HepG2 (cell line): ENCODE results near the gene BTAF1. TPM values are rescaled to one million over a fixed set of nuclear protein-coding genes. Genes with fewer than 3 reads are reported as not detected.

Experiments used
- ATAC-seq: fragments of 200-7000 bp; cut with Tn5 transposase; 3 replicates; pipeline ENCODE4 v1.9.1; 2020; ENCODE audit warnings: mild to moderate bottlenecking, moderate library complexity
- BruUV-seq: library from RNA; stranded (reverse); fragments of 400-500 nt; replicated peaks from 2 replicates; lab custom pipeline; 2021; lab: Mats Ljungman, UMichigan
- CTCF ChIA-PET: fragments of 300-600 bp; formaldehyde crosslinking; extraction: SDS; loops from one replicate; lab custom pipeline; 2021; ENCODE audit warnings: low total read pairs, inconsistent platforms, low intra/inter-chr PET ratio; lab: Yijun Ruan, JAX
- POLR2A ChIA-PET: fragments of 350-600 bp; sonication (Branson Sonifier 250); formaldehyde crosslinking; loops from one replicate; lab custom pipeline; 2020; ENCODE audit warnings: antibody characterized with exemption, inconsistent platforms; lab: Yijun Ruan, JAX
- DNase-seq: peaks from one replicate; pipeline ENCODE4 v3.0.0-alpha.2; 2015; ENCODE audit warnings: low spot score
- FAIRE-seq: peaks from 3 replicates; lab custom pipeline; 2011; peaks lifted over from hg19 to GRCh38; lab: Jason Lieb, UNC
- H2AFZ ChIP-seq: one replicate; pipeline ENCODE4 v1.6.1; 2011; ENCODE audit warnings: low read length, inconsistent platforms
- H3K27ac ChIP-seq: fragments of 300-600 bp; 3 replicates; pipeline ENCODE4 v1.8.0; 2011; ENCODE audit warnings: mixed run types, mild to moderate bottlenecking, mixed read lengths, low read length, inconsistent platforms; ENCODE audit not compliant: insufficient read depth; ENCODE audit errors: extremely low read length
- H3K27me3 ChIP-seq, 2 experiments: fragments of 200-600 bp in 1 of 2; 2 replicates in 1 of 2; 3 replicates in 1 of 2; pipeline versions ENCODE4 v1.6.0 to v1.8.0; 2011; ENCODE audit warnings: low read length in 2 of 2, mild to moderate bottlenecking in 2 of 2, moderate library complexity in 2 of 2, inconsistent platforms in 1 of 2; ENCODE audit not compliant: insufficient read depth in 2 of 2, control insufficient read depth in 1 of 2
- H3K36me3 ChIP-seq, 2 experiments: fragments of 200-600 bp in 1 of 2; replicated peaks in 1 of 2; 2 replicates in 1 of 2; 3 replicates in 1 of 2; pipeline versions ENCODE4 v1.5.1 to v1.8.0; 2011; ENCODE audit warnings: low read length in 2 of 2, inconsistent platforms in 1 of 2; ENCODE audit not compliant: insufficient read depth in 2 of 2, control insufficient read depth in 1 of 2
- H3K4me1 ChIP-seq: 2 replicates; pipeline ENCODE4 v1.5.1; 2012; ENCODE audit warnings: low read length, inconsistent platforms; ENCODE audit not compliant: insufficient read depth
- H3K4me2 ChIP-seq: 2 replicates; pipeline ENCODE4 v1.6.0; 2011; ENCODE audit warnings: low read depth, low read length, inconsistent platforms
- H3K4me3 ChIP-seq, 3 experiments: fragments of 200-600 bp in 1 of 3; sonication (generic), shearing (Covaris generic) in 1 of 3; replicated peaks in 1 of 3; 2 replicates each; pipeline ENCODE4 v1.5.1; 2011 to 2016; ENCODE audit warnings: low read length in 3 of 3, inconsistent platforms in 2 of 3, low read depth in 2 of 3, mild to moderate bottlenecking in 2 of 3, control low read depth in 1 of 3, mixed read lengths in 1 of 3; ENCODE audit not compliant: insufficient read depth in 1 of 3
- H3K79me2 ChIP-seq: one replicate; pipeline ENCODE4 v1.6.1; 2011; ENCODE audit warnings: low read length, inconsistent platforms; ENCODE audit not compliant: insufficient read depth
- H3K9ac ChIP-seq: 2 replicates; pipeline ENCODE4 v1.6.0; 2011; ENCODE audit warnings: mild to moderate bottlenecking, low read depth, low read length, inconsistent platforms; ENCODE audit not compliant: insufficient read depth
- H3K9me3 ChIP-seq: 2 replicates; pipeline ENCODE4 v1.5.1; 2012; ENCODE audit warnings: mild to moderate bottlenecking, low read length
- H4K20me1 ChIP-seq: 2 replicates; pipeline ENCODE4 v1.6.0; 2011; ENCODE audit warnings: inconsistent platforms, mild to moderate bottlenecking, low read length, moderate library complexity; ENCODE audit not compliant: insufficient read depth
- CEBPB ChIP-seq: IDR thresholded peaks from 2 replicates; pipeline ENCODE4 v1.6.1; 2011; ENCODE audit warnings: low read depth, low read length, improper control_type of control experiment, borderline replicate concordance
- FOSL2 ChIP-seq: sonication (generic); formaldehyde crosslinking; IDR thresholded peaks from 2 replicates; pipeline ENCODE4 v1.4.0; 2020; ENCODE audit warnings: missing genetic modification reagents
- FOXP1 ChIP-seq, 2 experiments: fragments of 450-650 bp in 1 of 2; IDR thresholded peaks; 2 replicates each; pipeline ENCODE4 v1.6.1; 2017 to 2018; ENCODE audit warnings: antibody characterized with exemption in 1 of 2
- ZMAT3 ChIP-seq: sonication (generic); formaldehyde crosslinking; conservative IDR thresholded peaks from 2 replicates; pipeline ENCODE4 v1.7.0; 2021; ENCODE audit warnings: missing genetic modification reagents
- ZNF577 ChIP-seq: sonication (generic); formaldehyde crosslinking; IDR thresholded peaks from 2 replicates; pipeline ENCODE4 v1.4.0; 2020; ENCODE audit warnings: mild to moderate bottlenecking, low read depth, missing genetic modification reagents, borderline replicate concordance
- ZNF737 ChIP-seq: sonication (generic); formaldehyde crosslinking; IDR thresholded peaks from 2 replicates; pipeline ENCODE4 v1.5.0; 2020; ENCODE audit warnings: missing genetic modification reagents, mild to moderate bottlenecking, borderline replicate concordance
- WGBS: methylation state at CpG from one replicate; pipeline ENCODE4 v1.1.6; 2017; ENCODE audit warnings: low lambda C conversion rate; 5-methylcytosine and 5-hydroxymethylcytosine counted together
- in situ Hi-C: cut with HindIII; loops from 2 replicates; pipeline ENCODE4 v1.10.0; 2017; ENCODE audit warnings: low pct_unique_long_range_greater_than_20kb; ENCODE audit not compliant: extremely low pct_ligation_motif_present
- intact Hi-C: fragments of 100-400 bp; cut with micrococcal nuclease; formaldehyde crosslinking; loops from one replicate; pipeline ENCODE4 v1.10.0; 2022; ENCODE audit not compliant: unreplicated experiment
- polyA plus RNA-seq, 8 experiments: library from polyadenylated mRNA; depleted of rRNA in 3 of 8; stranded (reverse) in 7 of 8; unstranded in 1 of 8; fragments of >200 nt; fragmentation: Illumina TruSeq in 4 of 8; extraction: Trizol in 4 of 8; gene quantifications; 2 replicates each; pipeline versions ENCODE4 v1.2.1 to v1.2.3, GENCODE V29; 2011 to 2016; ENCODE audit warnings: low read depth in 4 of 8, missing spikeins in 1 of 8, mixed read lengths in 1 of 8; ENCODE audit not compliant: insufficient read depth in 1 of 8
- total RNA-seq, 5 experiments: library from RNA; depleted of rRNA; stranded (reverse); fragments of >200 nt; fragmentation: Illumina TruSeq; extraction: Trizol; gene quantifications; 2 replicates each; pipeline ENCODE4 v1.2.3, GENCODE V29; 2016; ENCODE audit warnings: low read depth in 1 of 5
- TF ChIP-seq, protein P1 (sequence below): sonication (generic); formaldehyde crosslinking; IDR thresholded peaks from 2 replicates; pipeline ENCODE4 v1.4.0; 2020; ENCODE audit warnings: missing genetic modification reagents
- TF ChIP-seq, protein P2 (sequence below): sonication (generic); formaldehyde crosslinking; IDR thresholded peaks from 2 replicates; pipeline ENCODE4 v1.4.0; 2020; ENCODE audit warnings: missing genetic modification reagents

BTAF1 gene
- total and polyA plus RNA-seq, 2 of the 13 experiments (the other 11 are each of a cell fraction or from before 2014, with no cell fraction given): 38.6 to 54.1 TPM

DNA sequence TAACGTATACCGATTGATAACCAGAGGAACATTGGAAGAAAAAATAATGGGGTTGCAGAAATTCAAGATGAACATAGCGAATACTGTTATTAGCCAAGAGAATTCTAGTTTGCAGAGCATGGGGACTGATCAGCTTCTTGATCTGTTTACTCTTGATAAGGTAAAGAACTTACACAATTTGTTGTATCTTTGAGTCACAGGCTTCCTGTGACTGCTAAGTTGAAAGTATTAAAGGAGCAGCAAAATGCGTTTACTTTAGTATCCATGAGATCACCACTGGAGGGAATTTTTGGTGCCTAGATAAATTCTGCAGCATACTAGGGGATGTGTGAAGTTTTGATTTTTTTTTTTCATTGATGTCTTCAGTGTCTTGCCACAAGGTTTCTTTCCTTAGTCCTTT, 103.6 kb downstream of the BTAF1 start:
- no peak overlapping the region for H2AFZ ChIP-seq
- ChIA-PET CTCF (no interaction called here), POLR2A (no interaction called here)
- H3K27ac ChIP-seq: no peak overlapping the region
- ATAC-seq (peak; percentile 57; the same call in 2 of the 3 replicates), DNase-seq (peak; percentile 38), FAIRE-seq (no peak)
- peaks cover 12% of the 10 kb centered on the region for H3K4me1 ChIP-seq
- no peaks in the 10 kb centered on the region for H3K79me2 ChIP-seq
- H3K9ac ChIP-seq: no peak overlapping the region
- peaks cover 13 to 76% of the 10 kb centered on the region in 2 experiments for H3K36me3 ChIP-seq
- in situ Hi-C loops: no loop called here
- intact Hi-C loops: no loop called here
- H4K20me1 ChIP-seq: no peaks in the 10 kb centered on the region
- no peak overlapping the region for H3K4me3 ChIP-seq
- BruUV-seq: no TSS peak
- H3K9me3 ChIP-seq: no peaks in the 10 kb centered on the region
- WGBS: 85% methylated on average over 4 of the region's 4 CpGs
- no peaks in the 10 kb centered on the region for H3K27me3 ChIP-seq
- TF ChIP-seq ZMAT3 (CRISPR knock-in tag) (no peak), ZNF577 (CRISPR knock-in tag) (no peak), FOXP1 (IDR thresholded peaks at IDR 0.05) (0 out of 2 replicates have a peak, but pooled peaks have one; percentile 10), FOXP1 (CRISPR knock-in tag; IDR thresholded peaks at IDR 0.05) (peak; percentile 45), ZNF737 (CRISPR knock-in tag) (no peak), FOSL2 (CRISPR knock-in tag) (peak; percentile 24; the same call in 1 of the 2 replicates), CEBPB (peak; percentile 54; the same call in 1 of the 2 replicates)
- TF ChIP-seq, protein P1, sequence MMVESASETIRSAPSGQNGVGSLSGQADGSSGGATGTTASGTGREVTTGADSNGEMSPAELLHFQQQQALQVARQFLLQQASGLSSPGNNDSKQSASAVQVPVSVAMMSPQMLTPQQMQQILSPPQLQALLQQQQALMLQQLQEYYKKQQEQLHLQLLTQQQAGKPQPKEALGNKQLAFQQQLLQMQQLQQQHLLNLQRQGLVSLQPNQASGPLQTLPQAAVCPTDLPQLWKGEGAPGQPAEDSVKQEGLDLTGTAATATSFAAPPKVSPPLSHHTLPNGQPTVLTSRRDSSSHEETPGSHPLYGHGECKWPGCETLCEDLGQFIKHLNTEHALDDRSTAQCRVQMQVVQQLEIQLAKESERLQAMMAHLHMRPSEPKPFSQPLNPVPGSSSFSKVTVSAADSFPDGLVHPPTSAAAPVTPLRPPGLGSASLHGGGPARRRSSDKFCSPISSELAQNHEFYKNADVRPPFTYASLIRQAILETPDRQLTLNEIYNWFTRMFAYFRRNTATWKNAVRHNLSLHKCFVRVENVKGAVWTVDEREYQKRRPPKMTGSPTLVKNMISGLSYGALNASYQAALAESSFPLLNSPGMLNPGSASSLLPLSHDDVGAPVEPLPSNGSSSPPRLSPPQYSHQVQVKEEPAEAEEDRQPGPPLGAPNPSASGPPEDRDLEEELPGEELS (CRISPR knock-in tag): 0 out of 2 replicates have a peak, but pooled peaks have one; percentile 39
- TF ChIP-seq, protein P2, sequence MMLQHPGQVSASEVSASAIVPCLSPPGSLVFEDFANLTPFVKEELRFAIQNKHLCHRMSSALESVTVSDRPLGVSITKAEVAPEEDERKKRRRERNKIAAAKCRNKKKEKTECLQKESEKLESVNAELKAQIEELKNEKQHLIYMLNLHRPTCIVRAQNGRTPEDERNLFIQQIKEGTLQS (CRISPR knock-in tag): 0 out of 2 replicates have a peak, but pooled peaks have one; percentile 26
- TF ChIP-seq, all 625 proteins: peak for 5
- H3K4me2 ChIP-seq: no peak overlapping the region
